Tibial nerve (tissue), 4 donors: Measurements from ENCODE around the gene FOXK1. TPM values are rescaled to one million over a fixed set of nuclear protein-coding genes. Genes with fewer than 3 reads are reported as not detected.
A peak's percentile ranks its signal among the peaks of the same experiment; 100 is the strongest.

ENCODE experiments used
- DNase-seq, 2 donors: peaks; one replicate each; pipeline ENCODE4 v3.0.0-alpha.2; 2019; ENCODE audit warnings: low spot score in 2 of 2
- H3K27ac ChIP-seq, 4 donors: fragments of 200-600 bp; sonication (generic) in 3 of 4; one replicate each; pipeline ENCODE4 v1.5.1; 2017 to 2019; ENCODE audit warnings: mild to moderate bottlenecking in 1 of 4
- H3K27me3 ChIP-seq, 2 donors: fragments of 200-600 bp; sonication (generic) in 1 of 2; one replicate each; pipeline versions ENCODE4 v1.5.1 to v1.6.0; 2017 to 2019
- H3K36me3 ChIP-seq, 3 donors: fragments of 200-600 bp; sonication (generic); one replicate each; pipeline ENCODE4 v1.5.1; 2018 to 2019
- H3K4me1 ChIP-seq, 4 donors: fragments of 200-600 bp; sonication (generic) in 3 of 4; one replicate each; pipeline ENCODE4 v1.5.1; 2017 to 2019
- H3K4me3 ChIP-seq, 4 donors: fragments of 200-600 bp; sonication (generic) in 3 of 4; one replicate each; pipeline ENCODE4 v1.5.1; 2017 to 2019; ENCODE audit warnings: mild to moderate bottlenecking in 1 of 4, moderate library complexity in 1 of 4
- H3K9me3 ChIP-seq, 4 donors: fragments of 200-600 bp; sonication (generic) in 3 of 4; one replicate each; pipeline ENCODE4 v1.5.1; 2017 to 2019
- EP300 ChIP-seq, 2 donors: sonication (generic); formaldehyde crosslinking; IDR thresholded peaks; one replicate each; pipeline ENCODE4 v1.6.1; 2017; ENCODE audit warnings: antibody characterized with exemption in 2 of 2, mild to moderate bottlenecking in 1 of 2
- POLR2A ChIP-seq, 2 donors: fragments of 450-650 bp; IDR thresholded peaks; one replicate each; pipeline ENCODE4 v1.6.1; 2017; ENCODE audit warnings: antibody characterized with exemption in 2 of 2, mild to moderate bottlenecking in 2 of 2, moderate library complexity in 2 of 2
- WGBS, 2 donors: methylation state at CpG; one replicate each; pipeline ENCODE4 v1.1.5; 2018; 5-methylcytosine and 5-hydroxymethylcytosine counted together
- total RNA-seq, 4 donors: library from RNA; depleted of rRNA; stranded (reverse); fragments of >200 nt; gene quantifications; one replicate each; pipeline ENCODE4 v1.1.0, GENCODE V29; 2016
- TF ChIP-seq, protein P1 (sequence below), 5 experiments: fragments of 200-600 bp in 3 of 5; fragments of 450-650 bp in 2 of 5; sonication (generic) in 3 of 5; IDR thresholded peaks; one replicate each; pipeline ENCODE4 v1.5.1; 2016 to 2019; ENCODE audit warnings: antibody characterized with exemption in 5 of 5, mild to moderate bottlenecking in 3 of 5, moderate library complexity in 2 of 5

Gene FOXK1
- total RNA-seq, 4 donors from 2014 or later, result 24.5 to 47.3 (median 26.4) TPM

DNA sequence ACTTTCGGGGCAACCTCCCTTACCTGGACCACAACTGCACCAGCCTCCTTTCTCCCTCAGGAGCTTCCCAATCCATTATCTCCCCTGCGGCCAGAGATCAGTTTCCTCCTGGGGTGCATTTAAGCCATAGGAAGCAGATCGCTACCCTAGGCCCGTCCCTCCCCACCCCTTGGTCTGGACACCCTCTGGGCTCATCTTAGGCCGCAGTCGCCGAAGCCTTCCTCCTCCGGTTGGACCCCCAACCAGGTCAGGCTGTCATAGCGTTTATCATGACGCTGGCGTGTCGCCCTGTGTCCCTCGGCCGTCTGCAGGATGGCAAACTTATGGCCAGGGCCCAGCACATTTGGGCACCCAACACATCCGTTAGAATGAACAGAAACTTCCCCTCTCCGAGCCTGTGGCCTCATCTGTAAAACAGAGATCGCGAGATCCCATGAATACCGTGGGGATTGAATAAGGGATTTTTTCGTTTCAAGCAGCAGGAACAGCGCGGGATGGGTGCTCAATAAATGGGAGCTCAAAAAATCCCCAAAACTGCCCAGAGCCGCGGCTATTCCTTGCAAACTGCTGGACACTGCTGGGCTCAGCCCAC lies 92.7 kb downstream of the FOXK1 start:
- 6 to 8% methylated on average over 21 to 24 of the region's 24 CpGs for WGBS, 2 donors
- Histone ChIP-seq H3K27me3 (no peaks in the 10 kb centered on the region), H3K36me3 (peaks cover 0 to 14% (median 0%) of the 10 kb centered on the region in 3 donors), H3K4me3 (peak overlapping the region; percentile 83 to 98 (median 94)), H3K4me1 (peaks cover 0 to 40% (median 12%) of the 10 kb centered on the region in 4 donors), H3K9me3 (no peaks in the 10 kb centered on the region), H3K27ac (peak overlapping the region; percentile 92 to 98 (median 94))
- peak in 1 of 2 donors; percentile 36 for DNase-seq
- no peak for TF ChIP-seq POLR2A (IDR thresholded peaks at IDR 0.05)
- no peak for TF ChIP-seq EP300 (IDR thresholded peaks at IDR 0.05)

DNA sequence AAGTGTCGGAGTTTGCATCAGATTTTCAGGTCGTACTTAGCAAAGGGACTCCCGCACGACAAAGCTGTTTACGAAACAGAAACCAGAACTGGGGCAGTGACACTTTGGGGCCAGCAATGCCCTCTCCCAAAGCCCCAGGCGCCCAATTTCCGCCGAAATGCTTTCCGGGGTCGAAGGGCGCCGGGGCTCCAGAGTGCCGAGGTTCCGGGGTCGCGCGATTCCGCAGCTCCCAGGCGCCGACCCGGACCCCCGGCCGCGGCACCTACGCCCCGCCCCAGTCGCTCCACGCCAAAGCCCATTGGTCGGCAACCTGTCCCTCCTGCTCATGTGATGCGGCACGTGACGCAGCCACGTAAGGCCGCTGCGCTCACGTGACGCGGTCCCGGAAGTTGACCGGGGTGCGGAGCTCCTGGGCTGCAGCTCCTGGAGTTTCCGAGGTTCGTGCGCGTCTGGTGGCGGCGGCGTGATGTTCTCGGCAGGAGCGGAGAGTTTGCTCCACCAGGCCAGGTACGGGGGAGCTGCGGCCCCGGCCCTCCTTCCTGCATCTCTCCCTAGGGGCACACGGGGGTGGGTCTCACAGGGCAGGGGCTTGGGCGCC lies 93.3 kb downstream of the FOXK1 start, which contains the start of gene AP5Z1:
Gene AP5Z1, plus strand, starts transcription at position 374 of the 598 bp plus-strand sequence. Its CDS starts 93 bp downstream, at position 467.
- peaks cover 0 to 40% (median 12%) of the 10 kb centered on the region in 4 donors for H3K4me1 ChIP-seq

DNA sequence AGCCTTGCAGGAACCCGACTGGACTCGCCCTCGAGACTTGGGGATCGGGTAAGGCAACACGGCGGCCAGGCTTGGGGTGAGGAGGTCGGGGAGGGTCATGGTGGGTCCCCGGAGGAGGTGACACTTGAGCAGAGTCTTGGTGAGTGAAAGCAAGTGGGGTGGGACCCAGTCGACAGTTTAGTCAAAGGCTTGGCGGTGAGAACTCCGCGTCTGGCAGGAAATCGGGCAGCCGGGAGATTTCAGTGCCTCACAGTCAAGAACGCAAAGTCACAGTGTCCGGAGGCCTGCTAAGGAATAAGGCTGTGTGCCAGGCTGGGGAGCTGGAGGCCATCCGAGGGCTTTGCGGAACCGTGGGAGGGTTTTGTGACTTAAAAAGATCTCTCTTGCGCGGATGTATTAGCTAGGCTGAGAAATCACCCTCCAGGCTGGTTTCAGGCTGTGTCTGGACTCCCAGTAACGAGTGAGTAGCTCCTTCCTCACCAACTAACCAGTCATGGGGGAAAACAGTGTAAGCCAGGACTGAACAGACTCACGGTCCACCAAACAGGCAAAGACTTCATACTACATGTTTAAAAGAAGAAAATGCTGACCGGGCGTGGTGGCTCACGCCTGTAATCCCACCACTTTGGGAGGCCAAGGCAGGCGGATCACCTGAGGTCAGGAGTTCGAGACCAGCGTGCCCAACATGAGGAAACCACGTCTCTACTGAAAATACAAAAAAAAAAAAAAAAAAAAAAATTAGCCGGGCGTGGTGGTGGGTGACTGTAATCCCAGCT lies 93.9 kb downstream of the FOXK1 start:
- no peaks in the 10 kb centered on the region for H3K27me3 ChIP-seq
- no peak for DNase-seq
- peaks cover 0 to 40% (median 12%) of the 10 kb centered on the region in 4 donors for H3K4me1 ChIP-seq
- peaks cover 0 to 22% (median 0%) of the 10 kb centered on the region in 3 donors for H3K36me3 ChIP-seq
- 22 to 26% methylated on average over 32 of the region's 32 CpGs for WGBS, 2 donors
- H3K4me3 ChIP-seq, result peak overlapping the region; percentile 83 to 98 (median 94)
- H3K27ac ChIP-seq, result peak overlapping the region; percentile 92 to 98 (median 94)
- TF ChIP-seq, protein P1, sequence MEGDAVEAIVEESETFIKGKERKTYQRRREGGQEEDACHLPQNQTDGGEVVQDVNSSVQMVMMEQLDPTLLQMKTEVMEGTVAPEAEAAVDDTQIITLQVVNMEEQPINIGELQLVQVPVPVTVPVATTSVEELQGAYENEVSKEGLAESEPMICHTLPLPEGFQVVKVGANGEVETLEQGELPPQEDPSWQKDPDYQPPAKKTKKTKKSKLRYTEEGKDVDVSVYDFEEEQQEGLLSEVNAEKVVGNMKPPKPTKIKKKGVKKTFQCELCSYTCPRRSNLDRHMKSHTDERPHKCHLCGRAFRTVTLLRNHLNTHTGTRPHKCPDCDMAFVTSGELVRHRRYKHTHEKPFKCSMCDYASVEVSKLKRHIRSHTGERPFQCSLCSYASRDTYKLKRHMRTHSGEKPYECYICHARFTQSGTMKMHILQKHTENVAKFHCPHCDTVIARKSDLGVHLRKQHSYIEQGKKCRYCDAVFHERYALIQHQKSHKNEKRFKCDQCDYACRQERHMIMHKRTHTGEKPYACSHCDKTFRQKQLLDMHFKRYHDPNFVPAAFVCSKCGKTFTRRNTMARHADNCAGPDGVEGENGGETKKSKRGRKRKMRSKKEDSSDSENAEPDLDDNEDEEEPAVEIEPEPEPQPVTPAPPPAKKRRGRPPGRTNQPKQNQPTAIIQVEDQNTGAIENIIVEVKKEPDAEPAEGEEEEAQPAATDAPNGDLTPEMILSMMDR (IDR thresholded peaks at IDR 0.05), result no peak
- TF ChIP-seq POLR2A (IDR thresholded peaks at IDR 0.05), result no peak
- no peak for TF ChIP-seq EP300 (IDR thresholded peaks at IDR 0.05)
- no peaks in the 10 kb centered on the region for H3K9me3 ChIP-seq

More for the DNA sequence above, 93.3 kb downstream of the FOXK1 start, which contains the start of gene AP5Z1:
- TF ChIP-seq, protein P1 (IDR thresholded peaks at IDR 0.05), result peak in 2 of 5 experiments; percentile 31 to 40
- TF ChIP-seq POLR2A (IDR thresholded peaks at IDR 0.05) (peak; percentile 51 to 92), EP300 (IDR thresholded peaks at IDR 0.05) (peak; percentile 76 to 92)
- Histone ChIP-seq H3K4me3 (peak within 1 kb of the TSS; percentile 83 to 98 (median 94)), H3K9me3 (no peaks in the 10 kb centered on the region), H3K36me3 (peaks cover 0 to 15% (median 0%) of the 10 kb centered on the region in 3 donors), H3K27me3 (no peaks in the 10 kb centered on the region), H3K27ac (peak within 1 kb of the TSS; percentile 92 to 98 (median 94))
- DNase-seq, result peak; percentile 95
- 0% methylated on average over 9 to 30 of the region's 55 CpGs for WGBS, 2 donors

DNA sequence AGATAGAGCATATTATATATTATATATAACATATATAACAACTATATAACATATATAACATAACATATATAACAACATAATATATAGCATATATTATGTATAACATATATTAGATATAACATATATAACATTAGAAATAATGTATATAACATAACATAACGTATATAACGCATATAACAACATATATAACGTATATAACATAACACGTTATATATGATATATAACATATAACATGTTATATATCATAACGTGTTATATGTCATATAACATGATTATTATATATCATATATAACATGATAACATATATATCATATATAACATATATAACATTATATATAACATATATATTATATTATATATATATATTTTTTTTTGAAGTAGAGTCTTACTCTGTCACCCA lies 97.0 kb downstream of the FOXK1 start:
- H3K27ac ChIP-seq, result no peak overlapping the region
- H3K9me3 ChIP-seq, result no peaks in the 10 kb centered on the region
- TF ChIP-seq, protein P1 (IDR thresholded peaks at IDR 0.05), result no peak
- TF ChIP-seq EP300 (IDR thresholded peaks at IDR 0.05) (no peak), POLR2A (IDR thresholded peaks at IDR 0.05) (no peak)
- H3K27me3 ChIP-seq, result no peaks in the 10 kb centered on the region
- peaks cover 0 to 53% (median 23%) of the 10 kb centered on the region in 3 donors for H3K36me3 ChIP-seq
- 91 to 93% methylated on average over 5 of the region's 5 CpGs for WGBS, 2 donors
- no peak for DNase-seq
- no peak overlapping the region for H3K4me3 ChIP-seq
- H3K4me1 ChIP-seq, result peaks cover 0 to 34% (median 10%) of the 10 kb centered on the region in 4 donors

DNA sequence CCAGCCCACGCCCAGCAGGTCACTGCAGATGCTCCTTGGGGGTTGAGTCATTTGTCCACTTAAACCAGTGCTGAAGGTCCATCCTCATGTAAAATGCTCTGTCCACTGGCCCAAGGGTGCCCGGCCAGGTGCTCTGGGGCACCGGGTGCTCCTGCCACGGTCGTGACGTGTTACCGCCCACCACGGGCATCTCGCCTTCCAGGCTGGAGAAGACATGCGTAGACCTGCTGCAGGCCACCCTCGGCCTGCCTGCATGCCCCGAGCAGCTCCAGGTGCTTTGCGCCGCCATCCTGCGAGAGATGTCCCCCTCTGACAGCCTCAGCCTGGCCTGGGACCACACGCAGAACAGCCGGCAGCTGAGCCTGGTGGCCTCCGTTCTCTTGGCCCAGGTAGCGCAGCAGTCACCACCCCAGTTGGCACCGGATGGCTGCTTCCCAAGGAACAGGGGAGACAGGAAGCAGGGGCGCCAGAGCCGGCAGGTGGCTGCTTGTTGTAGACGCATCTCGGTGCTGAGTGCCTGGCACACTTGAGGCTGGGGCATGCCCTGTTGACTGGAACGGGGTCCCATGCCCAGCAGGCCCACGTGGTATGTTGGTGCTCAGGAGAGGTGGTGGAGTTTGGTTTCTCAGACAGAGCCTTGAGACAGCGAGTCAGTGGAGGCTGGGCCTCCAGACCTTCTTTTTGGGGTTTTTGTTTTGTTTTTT lies 99.4 kb downstream of the FOXK1 start:
- Histone ChIP-seq H3K4me1 (peaks cover 0 to 20% (median 3%) of the 10 kb centered on the region in 4 donors), H3K4me3 (no peak overlapping the region), H3K36me3 (peaks cover 1 to 77% (median 23%) of the 10 kb centered on the region in 3 donors), H3K27ac (no peak overlapping the region), H3K9me3 (no peaks in the 10 kb centered on the region), H3K27me3 (no peaks in the 10 kb centered on the region)
- 93 to 95% methylated on average over 22 to 24 of the region's 27 CpGs for WGBS, 2 donors
- TF ChIP-seq EP300 (IDR thresholded peaks at IDR 0.05) (no peak), POLR2A (IDR thresholded peaks at IDR 0.05) (no peak)
- TF ChIP-seq, protein P1 (IDR thresholded peaks at IDR 0.05), result no peak
- no peak for DNase-seq
